MM.1S (cell line): ENCODE measurements around the gene ASMTL.

Source experiments
- DNase-seq: peaks from one replicate; pipeline ENCODE4 v3.0.0-alpha.2; 2015
- H2AFZ ChIP-seq: fragments of 300-600 bp; sonication (generic); 2 replicates; pipeline ENCODE4 v1.6.0; 2016; ENCODE audit warnings: antibody characterized with exemption, low read length
- H3F3A ChIP-seq: fragments of 300-600 bp; sonication (generic); 2 replicates; pipeline ENCODE4 v1.6.1; 2016; ENCODE audit warnings: mild to moderate bottlenecking, antibody characterized with exemption, low read length, moderate library complexity, mixed read lengths; ENCODE audit not compliant: insufficient read depth
- H3K27ac ChIP-seq: fragments of 300-600 bp; sonication (generic); 2 replicates; pipeline ENCODE4 v1.5.1; 2016; ENCODE audit warnings: mild to moderate bottlenecking, low read length
- H3K27me3 ChIP-seq: fragments of 300-600 bp; sonication (generic); replicated peaks from 2 replicates; pipeline ENCODE4 v1.6.0; 2016; ENCODE audit warnings: low read length; ENCODE audit not compliant: insufficient read depth
- H3K36me3 ChIP-seq: fragments of 300-600 bp; sonication (generic); replicated peaks from 2 replicates; pipeline ENCODE4 v1.6.1; 2016; ENCODE audit warnings: mild to moderate bottlenecking, low read length, mixed read lengths; ENCODE audit not compliant: insufficient read depth
- H3K4me1 ChIP-seq: fragments of 300-600 bp; sonication (generic); 2 replicates; pipeline ENCODE4 v1.6.1; 2016; ENCODE audit warnings: low read length, mixed read lengths
- H3K4me2 ChIP-seq: fragments of 300-600 bp; sonication (generic); 2 replicates; pipeline ENCODE4 v1.6.0; 2016; ENCODE audit warnings: low read depth, low read length
- H3K4me3 ChIP-seq: fragments of 300-600 bp; sonication (generic); 2 replicates; pipeline ENCODE4 v1.5.1; 2016; ENCODE audit warnings: low read length, mixed read lengths
- H3K79me2 ChIP-seq: fragments of 300-600 bp; sonication (generic); 2 replicates; pipeline ENCODE4 v1.6.1; 2016; ENCODE audit warnings: mixed run types, low read length, mixed read lengths
- H3K9ac ChIP-seq: fragments of 300-600 bp; sonication (generic); 2 replicates; pipeline ENCODE4 v1.6.1; 2016; ENCODE audit warnings: low read length, mixed read lengths
- H3K9me2 ChIP-seq: fragments of 300-600 bp; sonication (generic); replicated peaks from 2 replicates; pipeline ENCODE4 v1.6.1; 2016; ENCODE audit warnings: mild to moderate bottlenecking, low read length, mixed read lengths; ENCODE audit not compliant: insufficient read depth
- H3K9me3 ChIP-seq: fragments of 300-600 bp; sonication (generic); replicated peaks from 2 replicates; pipeline ENCODE4 v1.6.1; 2016; ENCODE audit warnings: mild to moderate bottlenecking, low read length, mixed read lengths; ENCODE audit not compliant: insufficient read depth
- H4K20me1 ChIP-seq: fragments of 300-600 bp; sonication (generic); 2 replicates; pipeline ENCODE4 v1.6.1; 2016; ENCODE audit warnings: mild to moderate bottlenecking, low read length, moderate library complexity, mixed read lengths; ENCODE audit not compliant: insufficient read depth
- EZH2 ChIP-seq: fragments of 300-600 bp; sonication (generic); optimal IDR thresholded peaks from 2 replicates; pipeline ENCODE3; 2017; ENCODE audit warnings: low read depth, mild to moderate bottlenecking, antibody characterized with exemption, low read length, mixed read lengths
- EZH2phosphoT487 ChIP-seq: fragments of 300-600 bp; sonication (generic); IDR thresholded peaks from 2 replicates; pipeline ENCODE4 v1.6.1; 2018; ENCODE audit warnings: antibody characterized with exemption, low read length
- TF ChIP-seq, protein P1 (sequence below): fragments of 300-600 bp; sonication (generic); IDR thresholded peaks from 2 replicates; pipeline ENCODE4 v1.5.1; 2016; ENCODE audit warnings: antibody characterized with exemption, low read length, mixed read lengths

ASMTL gene

DNA sequence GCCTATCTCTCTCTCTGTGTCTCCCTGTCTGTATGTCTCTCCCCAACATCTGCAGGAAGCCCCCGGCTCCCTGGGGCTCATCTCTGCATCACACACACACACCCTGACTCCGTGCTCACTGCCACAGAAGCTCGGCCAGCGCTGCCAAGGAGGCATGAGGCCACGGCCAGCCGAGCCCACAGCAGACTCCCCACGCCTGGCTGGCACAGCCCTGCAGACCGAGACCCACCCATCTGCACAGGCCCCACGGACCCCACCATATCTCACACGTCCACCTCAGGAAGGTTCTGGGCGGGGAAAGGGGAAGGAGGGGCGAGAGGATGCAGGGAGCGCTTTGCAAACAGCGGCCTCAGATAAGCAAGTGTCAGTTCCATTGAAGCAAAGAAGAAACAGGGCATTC, 32.3 kb downstream of the ASMTL start:
- Histone ChIP-seq H3K4me3 (no peak overlapping the region), H3K9ac (no peak overlapping the region), H4K20me1 (no peaks in the 10 kb centered on the region), H3K9me2 (no peaks in the 10 kb centered on the region), H3K27me3 (no peaks in the 10 kb centered on the region), H3K36me3 (no peaks in the 10 kb centered on the region), H3K9me3 (no peaks in the 10 kb centered on the region), H3K4me2 (no peak overlapping the region), H3F3A (no peaks in the 10 kb centered on the region), H3K27ac (no peak overlapping the region), H2AFZ (no peak overlapping the region), H3K79me2 (no peaks in the 10 kb centered on the region), H3K4me1 (no peaks in the 10 kb centered on the region)
- TF ChIP-seq EZH2phosphoT487 (no peak), EZH2 (no peak)
- TF ChIP-seq, protein P1, sequence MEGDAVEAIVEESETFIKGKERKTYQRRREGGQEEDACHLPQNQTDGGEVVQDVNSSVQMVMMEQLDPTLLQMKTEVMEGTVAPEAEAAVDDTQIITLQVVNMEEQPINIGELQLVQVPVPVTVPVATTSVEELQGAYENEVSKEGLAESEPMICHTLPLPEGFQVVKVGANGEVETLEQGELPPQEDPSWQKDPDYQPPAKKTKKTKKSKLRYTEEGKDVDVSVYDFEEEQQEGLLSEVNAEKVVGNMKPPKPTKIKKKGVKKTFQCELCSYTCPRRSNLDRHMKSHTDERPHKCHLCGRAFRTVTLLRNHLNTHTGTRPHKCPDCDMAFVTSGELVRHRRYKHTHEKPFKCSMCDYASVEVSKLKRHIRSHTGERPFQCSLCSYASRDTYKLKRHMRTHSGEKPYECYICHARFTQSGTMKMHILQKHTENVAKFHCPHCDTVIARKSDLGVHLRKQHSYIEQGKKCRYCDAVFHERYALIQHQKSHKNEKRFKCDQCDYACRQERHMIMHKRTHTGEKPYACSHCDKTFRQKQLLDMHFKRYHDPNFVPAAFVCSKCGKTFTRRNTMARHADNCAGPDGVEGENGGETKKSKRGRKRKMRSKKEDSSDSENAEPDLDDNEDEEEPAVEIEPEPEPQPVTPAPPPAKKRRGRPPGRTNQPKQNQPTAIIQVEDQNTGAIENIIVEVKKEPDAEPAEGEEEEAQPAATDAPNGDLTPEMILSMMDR, result no peak
- DNase-seq, result no peak

DNA sequence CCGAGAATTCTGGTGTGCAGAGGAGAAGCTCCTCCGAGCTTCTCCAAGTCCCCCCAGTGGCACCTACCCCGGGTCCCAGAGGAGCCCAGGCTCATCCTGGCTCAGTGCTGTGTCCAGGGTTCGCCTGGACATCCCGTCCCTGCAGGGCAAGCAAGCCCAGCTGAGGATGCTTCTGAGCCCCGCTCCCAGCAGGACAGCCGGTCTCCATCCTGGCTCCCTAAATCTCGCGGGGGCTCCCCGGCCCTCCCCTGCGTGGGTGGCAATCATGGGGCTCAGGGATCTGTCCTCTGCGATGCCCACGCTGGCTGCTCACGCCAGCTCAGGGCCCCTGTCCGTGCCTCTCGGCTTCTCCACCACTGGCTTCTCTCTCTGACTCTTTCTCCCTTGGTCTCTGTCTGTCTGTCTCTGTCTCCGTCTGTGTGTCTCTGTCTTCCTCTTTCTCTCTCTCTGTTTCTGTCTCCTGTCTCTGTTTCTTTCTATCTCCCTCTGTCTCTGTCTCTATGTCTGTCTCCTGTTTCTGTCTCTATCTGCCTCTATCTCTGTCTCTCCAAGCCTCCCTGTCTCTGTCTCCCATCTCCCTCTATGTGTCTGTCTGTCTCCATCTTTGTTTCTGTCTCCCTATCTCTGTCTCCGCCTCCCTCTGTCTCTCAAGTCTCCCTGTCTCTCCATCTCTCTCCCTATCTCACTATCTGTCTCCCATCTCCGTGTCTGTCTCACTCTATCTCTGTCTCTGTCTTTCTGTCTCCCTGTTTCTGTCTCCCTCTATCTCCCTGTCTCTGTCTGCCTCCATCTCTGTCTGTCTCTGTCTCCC, 33.0 kb downstream of the ASMTL start:
- Histone ChIP-seq H4K20me1 (no peaks in the 10 kb centered on the region), H2AFZ (no peak overlapping the region), H3K9ac (no peak overlapping the region), H3K9me3 (no peaks in the 10 kb centered on the region), H3F3A (no peaks in the 10 kb centered on the region), H3K36me3 (no peaks in the 10 kb centered on the region), H3K9me2 (no peaks in the 10 kb centered on the region), H3K27me3 (no peaks in the 10 kb centered on the region), H3K4me2 (no peak overlapping the region), H3K79me2 (no peaks in the 10 kb centered on the region), H3K4me3 (no peak overlapping the region), H3K27ac (no peak overlapping the region), H3K4me1 (no peaks in the 10 kb centered on the region)
- no peak for TF ChIP-seq EZH2
- TF ChIP-seq, protein P1, result no peak
- no peak for TF ChIP-seq EZH2phosphoT487
- DNase-seq, result no peak

DNA sequence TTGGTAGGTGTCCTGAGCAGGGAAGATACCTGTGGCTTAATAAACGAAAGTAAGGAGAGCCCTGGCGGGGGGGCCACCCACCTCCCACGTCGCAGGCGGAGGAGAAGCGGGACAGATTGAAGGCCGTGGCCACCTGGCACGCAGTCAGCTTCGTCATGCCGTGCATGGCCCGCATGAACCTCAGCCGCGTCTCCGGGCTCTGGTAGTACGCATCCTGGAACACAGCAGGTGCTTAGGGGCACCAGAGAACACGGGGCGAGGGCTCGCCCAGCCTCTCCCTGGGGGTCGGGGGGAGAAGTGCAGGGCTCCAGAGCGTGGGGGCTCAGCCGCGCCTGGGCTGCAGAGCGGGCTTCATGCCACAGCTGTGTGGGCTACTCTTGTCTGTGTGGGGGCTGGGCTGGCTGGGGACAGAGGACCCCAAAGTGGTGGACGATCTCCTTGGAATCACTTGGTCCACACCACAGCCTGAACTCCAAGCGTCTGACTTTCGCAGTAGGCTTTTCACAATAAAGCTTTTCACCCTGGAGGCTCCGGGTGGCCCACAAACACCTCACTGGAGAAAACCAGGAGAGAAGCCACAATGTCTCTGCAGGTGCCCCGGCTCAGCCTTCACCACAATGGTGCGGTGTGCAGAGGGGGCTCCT, 33.7 kb downstream of the ASMTL start:
- Histone ChIP-seq H3K36me3 (no peaks in the 10 kb centered on the region), H3K79me2 (no peaks in the 10 kb centered on the region), H3K9me2 (no peaks in the 10 kb centered on the region), H2AFZ (no peak overlapping the region), H3K9me3 (no peaks in the 10 kb centered on the region), H3K4me3 (no peak overlapping the region), H4K20me1 (no peaks in the 10 kb centered on the region), H3F3A (no peaks in the 10 kb centered on the region), H3K27ac (no peak overlapping the region), H3K9ac (no peak overlapping the region), H3K27me3 (no peaks in the 10 kb centered on the region), H3K4me1 (no peaks in the 10 kb centered on the region), H3K4me2 (no peak overlapping the region)
- no peak for DNase-seq
- TF ChIP-seq, protein P1, result no peak
- TF ChIP-seq EZH2phosphoT487 (no peak), EZH2 (no peak)
